ENCODE data around the gene WASL.
"Not testable (repeated sequence)": the region's sequence is repeated elsewhere in the genome, so short reads cannot be mapped to it uniquely, and the experiment has no call there.

Gene WASL

GRCh38 chr7:123637878-123638277 is 110.9 kb downstream of the WASL start:
- no peak overlapping the region for H3K4me3 ChIP-seq (ENCODE audit: low read depth, low read length)
- no peak for DNase-seq (ENCODE audit: low read depth)
- no peak for TF ChIP-seq CTCF (conservative IDR thresholded peaks at IDR 0.05; ENCODE audit: low read depth, low read length)

GRCh38 chr7:123637203-123637602 is 111.6 kb downstream of the WASL start:
- peak; percentile 36 for DNase-seq (ENCODE audit: low read depth)
- peak; percentile 37 for TF ChIP-seq CTCF (conservative IDR thresholded peaks at IDR 0.05; ENCODE audit: low read depth, low read length)
- no peak overlapping the region for H3K4me3 ChIP-seq (ENCODE audit: low read depth, low read length)

- TF ChIP-seq CTCF (conservative IDR thresholded peaks at IDR 0.05; ENCODE audit: low read depth, low read length) = peak; percentile 77
- H3K4me3 ChIP-seq (ENCODE audit: low read depth, low read length) = no peak overlapping the region
- DNase-seq (ENCODE audit: low read depth) = peak; percentile 85
Measured at GRCh38 chr7:123635551-123636359, 113.0 kb downstream of the WASL start.

GRCh38 chr7:123634011-123634573 is 114.7 kb downstream of the WASL start:
- not testable (repeated sequence) for DNase-seq (ENCODE audit: low read depth)

GRCh38 chr7:123633553-123633952 is 115.2 kb downstream of the WASL start:
- peak; percentile 89 for DNase-seq (ENCODE audit: low read depth)
- H3K4me3 ChIP-seq (ENCODE audit: low read depth, low read length) = peak overlapping the region; percentile 12
- no peak for TF ChIP-seq CTCF (conservative IDR thresholded peaks at IDR 0.05; ENCODE audit: low read depth, low read length)

More at GRCh38 chr7:123634011-123634573, 114.7 kb downstream of the WASL start:
- not testable (repeated sequence) for H3K4me3 ChIP-seq (ENCODE audit: low read depth, low read length)

GRCh38 chr7:123632808-123633207 is 116.0 kb downstream of the WASL start:
- DNase-seq (ENCODE audit: low read depth) = no peak
- no peak for TF ChIP-seq CTCF (conservative IDR thresholded peaks at IDR 0.05; ENCODE audit: low read depth, low read length)

More at GRCh38 chr7:123632808-123633207, 116.0 kb downstream of the WASL start:
- no peak overlapping the region for H3K4me3 ChIP-seq (ENCODE audit: low read depth, low read length)
